HEK293 (cell line): Measurements from ENCODE around the gene ANTXR2.
A peak's percentile ranks its signal among the peaks of the same experiment; 100 is the strongest.

Experiments used
- CTCF ChIA-PET: fragments of 350-600 bp; formaldehyde crosslinking; extraction: SDS; loops from one replicate; lab custom pipeline; 2021; ENCODE audit warnings: antibody characterized with exemption; lab: Yijun Ruan, JAX
- POLR2A ChIA-PET: fragments of 300-600 bp; formaldehyde crosslinking; extraction: SDS; loops from one replicate; lab custom pipeline; 2020; ENCODE audit warnings: antibody characterized with exemption, inconsistent platforms; lab: Yijun Ruan, JAX
- H3K27ac ChIP-seq: fragments of 200-500 bp; sonication (Bioruptor generic); 2 replicates; pipeline ENCODE4 v1.5.1; 2014; ENCODE audit warnings: low read depth, low read length, control low read depth, inconsistent platforms; ENCODE audit errors: extremely low read depth
- H3K36me3 ChIP-seq, 2 experiments: fragments of 200-500 bp in 1 of 2; sonication (Bioruptor generic) in 1 of 2; 1 replicate in 1 of 2; 2 replicates in 1 of 2; pipeline ENCODE4 v1.5.1; 2014 to 2017; ENCODE audit warnings: inconsistent platforms in 2 of 2, low read length in 2 of 2; ENCODE audit not compliant: control insufficient read depth in 2 of 2, insufficient read depth in 1 of 2
- H3K4me1 ChIP-seq: fragments of 200-500 bp; sonication (Bioruptor generic); 2 replicates; pipeline ENCODE4 v1.5.1; 2014; ENCODE audit warnings: mild to moderate bottlenecking, low read length, inconsistent platforms; ENCODE audit not compliant: control insufficient read depth, insufficient read depth
- H3K4me3 ChIP-seq: 2 replicates; pipeline ENCODE4 v1.5.1; 2011; ENCODE audit warnings: low read depth, mild to moderate bottlenecking, control low read depth, low read length, moderate library complexity
- H3K9me3 ChIP-seq: fragments of 200-500 bp; sonication (Bioruptor generic); 2 replicates; pipeline ENCODE4 v1.5.1; 2014; ENCODE audit warnings: low read depth, low read length, inconsistent platforms; ENCODE audit not compliant: control insufficient read depth, insufficient read depth
- GLI4 ChIP-seq: fragments of 450-650 bp; formaldehyde crosslinking; IDR thresholded peaks from 2 replicates; pipeline ENCODE4 v1.5.1; 2016; ENCODE audit warnings: missing biosample characterization, missing genetic modification characterization
- KLF16 ChIP-seq: fragments of 450-650 bp; formaldehyde crosslinking; IDR thresholded peaks from 2 replicates; pipeline ENCODE4 v1.5.1; 2017; ENCODE audit warnings: missing biosample characterization, missing genetic modification characterization
- MZF1 ChIP-seq: fragments of 450-650 bp; formaldehyde crosslinking; IDR thresholded peaks from 2 replicates; pipeline ENCODE4 v1.5.1; 2017; ENCODE audit warnings: missing biosample characterization, missing genetic modification characterization, borderline replicate concordance
- YY2 ChIP-seq: fragments of 450-650 bp; formaldehyde crosslinking; IDR thresholded peaks from 2 replicates; pipeline ENCODE4 v1.5.1; 2016; ENCODE audit warnings: missing biosample characterization, missing genetic modification characterization
- ZBTB1 ChIP-seq: fragments of 450-650 bp; formaldehyde crosslinking; IDR thresholded peaks from 2 replicates; pipeline ENCODE4 v1.5.1; 2016; ENCODE audit warnings: missing biosample characterization, missing genetic modification characterization
- ZBTB7A ChIP-seq: fragments of 450-650 bp; formaldehyde crosslinking; IDR thresholded peaks from 2 replicates; pipeline ENCODE4 v1.5.1; 2016; ENCODE audit warnings: low read depth, missing biosample characterization, missing genetic modification characterization
- ZFP69B ChIP-seq: fragments of 450-650 bp; formaldehyde crosslinking; IDR thresholded peaks from 2 replicates; pipeline ENCODE4 v1.5.1; 2016; ENCODE audit warnings: missing biosample characterization, missing genetic modification characterization
- ZIC2 ChIP-seq: fragments of 450-650 bp; formaldehyde crosslinking; IDR thresholded peaks from 2 replicates; pipeline ENCODE4 v1.5.1; 2016; ENCODE audit warnings: missing biosample characterization, missing genetic modification characterization
- ZNF146 ChIP-seq: fragments of 450-650 bp; formaldehyde crosslinking; IDR thresholded peaks from 2 replicates; pipeline ENCODE4 v1.5.1; 2016; ENCODE audit warnings: missing biosample characterization, missing genetic modification characterization
- ZNF184 ChIP-seq: fragments of 450-650 bp; IDR thresholded peaks from 2 replicates; pipeline ENCODE4 v1.5.1; 2018; ENCODE audit warnings: missing biosample characterization, mild to moderate bottlenecking, missing genetic modification characterization
- ZNF202 ChIP-seq: fragments of 450-650 bp; formaldehyde crosslinking; IDR thresholded peaks from 2 replicates; pipeline ENCODE4 v1.5.1; 2016; ENCODE audit warnings: missing biosample characterization, missing genetic modification characterization, borderline replicate concordance
- ZNF24 ChIP-seq: fragments of 450-650 bp; formaldehyde crosslinking; IDR thresholded peaks from 2 replicates; pipeline ENCODE4 v1.5.1; 2016; ENCODE audit warnings: missing biosample characterization, missing genetic modification characterization
- ZNF248 ChIP-seq: fragments of 450-650 bp; formaldehyde crosslinking; IDR thresholded peaks from 2 replicates; pipeline ENCODE4 v1.5.1; 2017; ENCODE audit warnings: missing biosample characterization, missing genetic modification characterization
- ZNF302 ChIP-seq: fragments of 450-650 bp; formaldehyde crosslinking; IDR thresholded peaks from 2 replicates; pipeline ENCODE4 v1.5.1; 2016; ENCODE audit warnings: missing biosample characterization, missing genetic modification characterization, low read depth
- ZNF335 ChIP-seq: fragments of 450-650 bp; formaldehyde crosslinking; conservative IDR thresholded peaks from 2 replicates; pipeline ENCODE4 v1.5.1; 2016; ENCODE audit warnings: missing biosample characterization, missing genetic modification characterization
- ZNF423 ChIP-seq: fragments of 450-650 bp; formaldehyde crosslinking; IDR thresholded peaks from 2 replicates; pipeline ENCODE4 v1.5.1; 2016; ENCODE audit warnings: missing biosample characterization, missing genetic modification characterization
- ZNF621 ChIP-seq: fragments of 450-650 bp; formaldehyde crosslinking; IDR thresholded peaks from 2 replicates; pipeline ENCODE4 v1.5.1; 2017; ENCODE audit warnings: missing biosample characterization, missing genetic modification characterization
- TF ChIP-seq, protein P1 (sequence below): fragments of 450-650 bp; formaldehyde crosslinking; IDR thresholded peaks from 2 replicates; pipeline ENCODE4 v1.5.1; 2016; ENCODE audit warnings: missing biosample characterization, missing genetic modification characterization
- TF ChIP-seq, protein P2 (sequence below): fragments of 450-650 bp; formaldehyde crosslinking; IDR thresholded peaks from 2 replicates; pipeline ENCODE4 v1.5.1; 2017; ENCODE audit warnings: missing biosample characterization, missing genetic modification characterization
- TF ChIP-seq, protein P3 (sequence below): fragments of 450-650 bp; formaldehyde crosslinking; IDR thresholded peaks from 2 replicates; pipeline ENCODE4 v1.5.1; 2017; ENCODE audit warnings: missing biosample characterization, missing genetic modification characterization
- TF ChIP-seq, protein P4 (sequence below): fragments of 450-650 bp; formaldehyde crosslinking; IDR thresholded peaks from 2 replicates; pipeline ENCODE4 v1.5.1; 2016; ENCODE audit warnings: missing biosample characterization, missing genetic modification characterization, low read depth
- TF ChIP-seq, protein P5 (sequence below): fragments of 450-650 bp; formaldehyde crosslinking; conservative IDR thresholded peaks from 2 replicates; pipeline ENCODE4 v1.5.1; 2016; ENCODE audit warnings: low read depth, missing biosample characterization, missing genetic modification characterization

Gene ANTXR2

DNA sequence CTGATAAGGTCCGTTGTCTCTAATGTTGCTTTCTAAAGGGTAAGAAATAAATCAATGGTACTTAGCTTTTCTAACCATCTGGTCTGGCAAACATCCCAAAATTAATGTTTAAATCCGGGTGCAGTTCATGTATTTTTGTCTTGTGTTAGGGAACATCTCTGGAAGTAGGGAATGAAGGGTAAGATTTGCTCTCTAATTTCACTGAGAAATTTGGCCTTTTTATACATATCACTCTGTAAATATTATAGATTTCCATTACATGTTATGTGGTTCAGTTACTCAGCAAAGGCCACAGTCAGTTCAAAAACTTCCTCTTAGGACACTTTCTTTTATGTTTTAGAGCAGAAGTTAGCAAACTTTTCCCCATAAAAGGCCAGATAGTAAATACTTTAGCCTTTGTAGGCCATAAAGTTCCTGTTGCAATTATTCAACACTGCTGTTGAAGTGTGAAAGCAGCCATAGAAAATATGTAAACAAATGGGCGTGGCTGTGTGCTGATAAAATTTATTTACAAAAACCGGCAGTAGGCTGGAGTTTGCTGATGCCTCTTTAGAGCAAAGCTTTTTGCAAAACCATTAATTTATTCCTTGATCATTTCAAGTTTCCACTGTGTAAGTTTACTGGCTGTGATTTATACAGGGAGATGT is 218.1 kb downstream of the ANTXR2 start (continued):
- TF ChIP-seq ZNF248 (tag by site-specific recombination) (no peak), ZNF423 (tag by site-specific recombination) (no peak), KLF16 (no peak), ZFP69B (tag by site-specific recombination) (no peak), ZNF184 (tag by site-specific recombination) (no peak), GLI4 (tag by site-specific recombination) (no peak)
- TF ChIP-seq, protein P1, sequence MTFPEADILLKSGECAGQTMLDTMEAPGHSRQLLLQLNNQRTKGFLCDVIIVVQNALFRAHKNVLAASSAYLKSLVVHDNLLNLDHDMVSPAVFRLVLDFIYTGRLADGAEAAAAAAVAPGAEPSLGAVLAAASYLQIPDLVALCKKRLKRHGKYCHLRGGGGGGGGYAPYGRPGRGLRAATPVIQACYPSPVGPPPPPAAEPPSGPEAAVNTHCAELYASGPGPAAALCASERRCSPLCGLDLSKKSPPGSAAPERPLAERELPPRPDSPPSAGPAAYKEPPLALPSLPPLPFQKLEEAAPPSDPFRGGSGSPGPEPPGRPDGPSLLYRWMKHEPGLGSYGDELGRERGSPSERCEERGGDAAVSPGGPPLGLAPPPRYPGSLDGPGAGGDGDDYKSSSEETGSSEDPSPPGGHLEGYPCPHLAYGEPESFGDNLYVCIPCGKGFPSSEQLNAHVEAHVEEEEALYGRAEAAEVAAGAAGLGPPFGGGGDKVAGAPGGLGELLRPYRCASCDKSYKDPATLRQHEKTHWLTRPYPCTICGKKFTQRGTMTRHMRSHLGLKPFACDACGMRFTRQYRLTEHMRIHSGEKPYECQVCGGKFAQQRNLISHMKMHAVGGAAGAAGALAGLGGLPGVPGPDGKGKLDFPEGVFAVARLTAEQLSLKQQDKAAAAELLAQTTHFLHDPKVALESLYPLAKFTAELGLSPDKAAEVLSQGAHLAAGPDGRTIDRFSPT = no peak

DNA sequence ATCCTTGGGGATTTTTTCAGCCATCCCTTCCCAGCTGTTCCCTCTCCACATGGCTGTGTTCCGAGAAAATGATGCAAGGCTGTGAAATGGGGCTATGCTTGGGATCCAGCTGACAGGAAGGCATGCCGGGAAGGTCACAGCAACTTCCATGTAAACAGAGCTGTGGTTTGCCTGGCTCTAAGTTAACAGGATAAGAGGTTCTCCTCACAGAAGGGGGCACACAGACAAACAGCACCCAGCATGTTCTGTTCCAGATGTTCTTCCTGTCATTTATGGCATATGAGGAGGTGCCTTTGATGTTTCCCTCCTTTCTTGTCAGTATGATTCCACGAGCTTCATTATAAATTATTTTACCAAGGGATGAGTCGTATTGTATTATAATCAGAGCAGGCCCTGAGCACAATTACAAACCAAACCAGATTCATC is 220.7 kb downstream of the ANTXR2 start:
- ChIA-PET POLR2A (no interaction called here), CTCF (interaction anchor here (0.6 kb wide), 1 partner anchor 51 kb away, joined by 4 read pairs; no protein-coding TSS in a partner anchor)
- H3K4me1 ChIP-seq = no peaks in the 10 kb centered on the region
- no peaks in the 10 kb centered on the region for H3K9me3 ChIP-seq
- no peak overlapping the region for H3K4me3 ChIP-seq
- H3K36me3 ChIP-seq = no peaks in the 10 kb centered on the region
- H3K27ac ChIP-seq = no peak overlapping the region
- TF ChIP-seq, protein P2, sequence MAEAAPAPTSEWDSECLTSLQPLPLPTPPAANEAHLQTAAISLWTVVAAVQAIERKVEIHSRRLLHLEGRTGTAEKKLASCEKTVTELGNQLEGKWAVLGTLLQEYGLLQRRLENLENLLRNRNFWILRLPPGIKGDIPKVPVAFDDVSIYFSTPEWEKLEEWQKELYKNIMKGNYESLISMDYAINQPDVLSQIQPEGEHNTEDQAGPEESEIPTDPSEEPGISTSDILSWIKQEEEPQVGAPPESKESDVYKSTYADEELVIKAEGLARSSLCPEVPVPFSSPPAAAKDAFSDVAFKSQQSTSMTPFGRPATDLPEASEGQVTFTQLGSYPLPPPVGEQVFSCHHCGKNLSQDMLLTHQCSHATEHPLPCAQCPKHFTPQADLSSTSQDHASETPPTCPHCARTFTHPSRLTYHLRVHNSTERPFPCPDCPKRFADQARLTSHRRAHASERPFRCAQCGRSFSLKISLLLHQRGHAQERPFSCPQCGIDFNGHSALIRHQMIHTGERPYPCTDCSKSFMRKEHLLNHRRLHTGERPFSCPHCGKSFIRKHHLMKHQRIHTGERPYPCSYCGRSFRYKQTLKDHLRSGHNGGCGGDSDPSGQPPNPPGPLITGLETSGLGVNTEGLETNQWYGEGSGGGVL = 0 out of 2 replicates have a peak, but pooled peaks have one; percentile 13
- TF ChIP-seq ZBTB1 (tag by site-specific recombination) (no peak), ZNF621 (no peak), ZNF146 (tag by site-specific recombination) (no peak), ZNF302 (tag by site-specific recombination) (no peak), YY2 (tag by site-specific recombination) (no peak), MZF1 (peak; percentile 69; the same call in 1 of the 2 replicates), ZNF24 (tag by site-specific recombination) (no peak), ZBTB7A (no peak), ZIC2 (peak; percentile 64), ZNF202 (no peak), ZNF335 (tag by site-specific recombination) (peak; percentile 24; the same call in 1 of the 2 replicates)
- TF ChIP-seq, protein P3, sequence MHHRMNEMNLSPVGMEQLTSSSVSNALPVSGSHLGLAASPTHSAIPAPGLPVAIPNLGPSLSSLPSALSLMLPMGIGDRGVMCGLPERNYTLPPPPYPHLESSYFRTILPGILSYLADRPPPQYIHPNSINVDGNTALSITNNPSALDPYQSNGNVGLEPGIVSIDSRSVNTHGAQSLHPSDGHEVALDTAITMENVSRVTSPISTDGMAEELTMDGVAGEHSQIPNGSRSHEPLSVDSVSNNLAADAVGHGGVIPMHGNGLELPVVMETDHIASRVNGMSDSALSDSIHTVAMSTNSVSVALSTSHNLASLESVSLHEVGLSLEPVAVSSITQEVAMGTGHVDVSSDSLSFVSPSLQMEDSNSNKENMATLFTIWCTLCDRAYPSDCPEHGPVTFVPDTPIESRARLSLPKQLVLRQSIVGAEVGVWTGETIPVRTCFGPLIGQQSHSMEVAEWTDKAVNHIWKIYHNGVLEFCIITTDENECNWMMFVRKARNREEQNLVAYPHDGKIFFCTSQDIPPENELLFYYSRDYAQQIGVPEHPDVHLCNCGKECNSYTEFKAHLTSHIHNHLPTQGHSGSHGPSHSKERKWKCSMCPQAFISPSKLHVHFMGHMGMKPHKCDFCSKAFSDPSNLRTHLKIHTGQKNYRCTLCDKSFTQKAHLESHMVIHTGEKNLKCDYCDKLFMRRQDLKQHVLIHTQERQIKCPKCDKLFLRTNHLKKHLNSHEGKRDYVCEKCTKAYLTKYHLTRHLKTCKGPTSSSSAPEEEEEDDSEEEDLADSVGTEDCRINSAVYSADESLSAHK (tag by site-specific recombination) = no peak
- TF ChIP-seq, protein P4, sequence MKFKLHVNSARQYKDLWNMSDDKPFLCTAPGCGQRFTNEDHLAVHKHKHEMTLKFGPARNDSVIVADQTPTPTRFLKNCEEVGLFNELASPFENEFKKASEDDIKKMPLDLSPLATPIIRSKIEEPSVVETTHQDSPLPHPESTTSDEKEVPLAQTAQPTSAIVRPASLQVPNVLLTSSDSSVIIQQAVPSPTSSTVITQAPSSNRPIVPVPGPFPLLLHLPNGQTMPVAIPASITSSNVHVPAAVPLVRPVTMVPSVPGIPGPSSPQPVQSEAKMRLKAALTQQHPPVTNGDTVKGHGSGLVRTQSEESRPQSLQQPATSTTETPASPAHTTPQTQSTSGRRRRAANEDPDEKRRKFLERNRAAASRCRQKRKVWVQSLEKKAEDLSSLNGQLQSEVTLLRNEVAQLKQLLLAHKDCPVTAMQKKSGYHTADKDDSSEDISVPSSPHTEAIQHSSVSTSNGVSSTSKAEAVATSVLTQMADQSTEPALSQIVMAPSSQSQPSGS (tag by site-specific recombination) = no peak
- TF ChIP-seq, protein P5, sequence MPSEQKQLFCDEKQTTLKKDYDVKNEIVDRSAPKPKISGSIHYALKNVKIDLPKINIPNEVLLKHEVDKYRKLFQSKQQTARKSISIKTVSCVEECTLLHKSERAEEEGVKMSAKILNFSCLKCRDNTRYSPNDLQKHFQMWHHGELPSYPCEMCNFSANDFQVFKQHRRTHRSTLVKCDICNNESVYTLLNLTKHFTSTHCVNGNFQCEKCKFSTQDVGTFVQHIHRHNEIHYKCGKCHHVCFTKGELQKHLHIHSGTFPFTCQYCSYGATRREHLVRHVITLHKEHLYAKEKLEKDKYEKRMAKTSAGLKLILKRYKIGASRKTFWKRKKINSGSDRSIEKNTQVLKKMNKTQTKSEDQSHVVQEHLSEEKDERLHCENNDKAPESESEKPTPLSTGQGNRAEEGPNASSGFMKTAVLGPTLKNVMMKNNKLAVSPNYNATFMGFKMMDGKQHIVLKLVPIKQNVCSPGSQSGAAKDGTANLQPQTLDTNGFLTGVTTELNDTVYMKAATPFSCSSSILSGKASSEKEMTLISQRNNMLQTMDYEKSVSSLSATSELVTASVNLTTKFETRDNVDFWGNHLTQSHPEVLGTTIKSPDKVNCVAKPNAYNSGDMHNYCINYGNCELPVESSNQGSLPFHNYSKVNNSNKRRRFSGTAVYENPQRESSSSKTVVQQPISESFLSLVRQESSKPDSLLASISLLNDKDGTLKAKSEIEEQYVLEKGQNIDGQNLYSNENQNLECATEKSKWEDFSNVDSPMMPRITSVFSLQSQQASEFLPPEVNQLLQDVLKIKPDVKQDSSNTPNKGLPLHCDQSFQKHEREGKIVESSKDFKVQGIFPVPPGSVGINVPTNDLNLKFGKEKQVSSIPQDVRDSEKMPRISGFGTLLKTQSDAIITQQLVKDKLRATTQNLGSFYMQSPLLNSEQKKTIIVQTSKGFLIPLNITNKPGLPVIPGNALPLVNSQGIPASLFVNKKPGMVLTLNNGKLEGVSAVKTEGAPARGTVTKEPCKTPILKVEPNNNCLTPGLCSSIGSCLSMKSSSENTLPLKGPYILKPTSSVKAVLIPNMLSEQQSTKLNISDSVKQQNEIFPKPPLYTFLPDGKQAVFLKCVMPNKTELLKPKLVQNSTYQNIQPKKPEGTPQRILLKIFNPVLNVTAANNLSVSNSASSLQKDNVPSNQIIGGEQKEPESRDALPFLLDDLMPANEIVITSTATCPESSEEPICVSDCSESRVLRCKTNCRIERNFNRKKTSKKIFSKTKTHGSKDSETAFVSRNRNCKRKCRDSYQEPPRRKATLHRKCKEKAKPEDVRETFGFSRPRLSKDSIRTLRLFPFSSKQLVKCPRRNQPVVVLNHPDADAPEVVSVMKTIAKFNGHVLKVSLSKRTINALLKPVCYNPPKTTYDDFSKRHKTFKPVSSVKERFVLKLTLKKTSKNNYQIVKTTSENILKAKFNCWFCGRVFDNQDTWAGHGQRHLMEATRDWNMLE (tag by site-specific recombination) = peak; percentile 52
